GM18867 (cell line): ENCODE results near the gene OTOP3.

Experiments used
- ATAC-seq: cut with Tn5 transposase; IDR thresholded peaks from one replicate; pipeline ENCODE4 v1.9.1; 2021; ENCODE audit warnings: mild to moderate bottlenecking, moderate library complexity; ENCODE audit not compliant: unreplicated experiment

Gene OTOP3

GRCh38 chr17:74916851-74917199 is 18.9 kb upstream of the OTOP3 start:
- ATAC-seq, result no peak

GRCh38 chr17:74917430-74917829 is 18.3 kb upstream of the OTOP3 start:
- ATAC-seq, result no peak

DNA sequence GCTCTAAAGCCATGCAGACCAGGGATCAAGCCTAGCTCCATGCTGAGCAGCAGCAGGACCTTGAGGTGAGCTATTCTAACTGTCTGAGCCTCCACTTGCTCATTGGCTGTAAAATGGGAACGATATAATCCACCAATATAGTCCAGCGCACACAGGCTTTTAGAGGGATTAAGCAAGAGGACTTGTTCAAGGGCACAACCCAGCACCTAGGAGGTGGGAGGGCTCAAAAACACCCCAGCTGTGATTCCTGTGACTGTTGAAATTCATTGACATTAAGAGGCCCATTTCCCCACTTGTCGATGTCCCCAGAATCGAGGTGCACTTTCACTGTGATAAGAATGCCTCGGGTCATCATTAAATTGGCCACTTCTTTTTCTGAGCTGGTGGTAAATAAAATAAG is 16.8 kb upstream of the OTOP3 start:
- no peak for ATAC-seq

DNA sequence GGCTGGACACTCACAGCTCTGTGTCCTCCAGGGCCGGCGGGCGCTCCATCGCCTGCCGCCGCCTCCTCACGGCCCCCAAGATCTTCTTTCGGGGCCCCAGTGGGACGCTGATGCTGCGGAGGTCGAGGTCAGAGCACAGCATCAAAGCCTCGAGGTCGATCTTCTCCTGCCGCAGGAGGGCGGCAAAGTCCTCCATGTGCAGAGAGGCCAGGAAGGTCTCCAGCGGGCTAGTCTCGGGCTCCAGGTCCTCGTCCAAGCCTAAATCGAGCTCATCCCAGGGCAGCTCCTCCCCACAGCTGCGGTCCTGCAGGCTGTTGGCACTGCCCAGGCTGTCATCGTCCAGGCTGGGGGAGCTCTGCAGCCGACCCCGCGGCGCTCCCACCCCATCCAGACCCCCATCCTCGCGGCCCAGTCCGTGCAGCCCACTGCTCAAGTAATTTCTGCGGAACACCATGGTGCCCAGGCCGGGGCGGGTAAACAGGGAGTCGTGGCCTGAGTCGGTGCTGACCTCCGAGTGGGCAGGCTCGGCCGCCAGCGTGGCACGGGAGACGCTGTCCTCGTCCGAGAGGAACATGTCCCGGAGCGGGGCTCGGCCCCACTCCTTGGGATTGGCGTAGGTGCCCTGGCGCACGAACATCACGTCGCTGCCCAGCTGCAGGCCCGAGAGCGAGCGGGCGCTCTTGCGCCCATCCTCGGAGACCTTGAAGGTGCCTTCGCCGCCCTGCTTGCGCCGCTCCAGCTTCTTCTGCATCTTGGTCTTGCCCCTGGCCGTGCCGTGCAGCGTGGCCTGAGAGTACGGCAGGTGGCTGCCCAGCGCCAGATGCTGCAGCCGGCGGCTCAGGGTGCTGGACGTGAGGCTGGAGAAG is 16.0 kb upstream of the OTOP3 start:
- no peak for ATAC-seq

- ATAC-seq, result no peak
Observed at GRCh38 chr17:74920306-74920620, 15.4 kb upstream of the OTOP3 start.

- ATAC-seq, result no peak
Observed at GRCh38 chr17:74920642-74921025, 15.1 kb upstream of the OTOP3 start.

DNA sequence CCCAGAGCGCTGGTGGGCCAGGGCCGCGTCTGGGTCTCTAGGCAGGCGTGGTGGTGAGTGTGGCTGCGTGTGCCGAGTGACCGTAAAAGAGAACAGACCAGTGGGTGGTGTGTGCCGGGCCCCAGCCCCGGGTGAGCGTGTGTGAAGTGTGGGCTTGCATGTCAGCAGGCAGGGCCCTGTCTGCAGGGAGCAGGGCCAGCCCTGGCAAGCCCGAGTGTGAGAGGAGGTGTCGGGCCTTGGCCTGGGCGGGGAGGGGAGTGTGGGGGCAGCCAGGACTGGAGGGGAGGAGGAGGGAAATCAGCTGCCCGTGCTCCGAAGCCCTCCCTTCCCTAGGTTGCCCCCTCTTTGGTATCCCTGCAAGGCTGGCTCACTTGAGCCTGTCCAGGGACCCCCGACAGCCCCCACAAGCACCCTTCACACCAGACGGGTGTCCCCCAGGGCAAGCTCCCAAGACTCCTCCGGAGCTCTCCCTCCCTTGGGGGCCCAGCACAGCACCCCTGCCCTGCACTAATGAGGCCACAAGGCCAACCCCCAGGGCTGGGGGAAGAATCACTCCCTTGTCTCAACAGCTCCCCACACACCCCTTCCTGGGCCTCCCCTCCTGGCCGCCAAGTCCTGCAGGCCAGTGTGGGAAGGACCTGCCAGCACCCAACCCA is 14.5 kb upstream of the OTOP3 start:
- no peak for ATAC-seq

DNA sequence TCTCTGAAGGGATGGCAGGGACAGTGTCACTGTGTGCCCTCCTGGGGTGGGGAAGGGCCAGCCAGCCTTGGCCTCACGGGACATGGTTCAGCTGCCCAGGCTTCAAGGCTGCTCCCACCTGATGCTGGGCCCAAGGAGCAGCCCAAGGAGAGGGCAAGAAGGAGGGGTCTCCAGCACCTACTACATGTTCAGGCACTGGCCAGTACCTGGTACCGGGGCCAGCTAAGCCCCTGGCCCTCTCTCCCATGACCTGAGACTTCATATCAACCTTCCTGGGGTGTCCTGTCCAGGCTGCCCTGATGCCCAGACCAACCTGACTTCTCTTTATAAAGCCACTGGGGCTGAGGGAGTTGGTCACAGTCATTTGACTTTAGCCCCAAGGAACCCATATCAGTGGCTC is 13.9 kb upstream of the OTOP3 start:
- ATAC-seq, result no peak

DNA sequence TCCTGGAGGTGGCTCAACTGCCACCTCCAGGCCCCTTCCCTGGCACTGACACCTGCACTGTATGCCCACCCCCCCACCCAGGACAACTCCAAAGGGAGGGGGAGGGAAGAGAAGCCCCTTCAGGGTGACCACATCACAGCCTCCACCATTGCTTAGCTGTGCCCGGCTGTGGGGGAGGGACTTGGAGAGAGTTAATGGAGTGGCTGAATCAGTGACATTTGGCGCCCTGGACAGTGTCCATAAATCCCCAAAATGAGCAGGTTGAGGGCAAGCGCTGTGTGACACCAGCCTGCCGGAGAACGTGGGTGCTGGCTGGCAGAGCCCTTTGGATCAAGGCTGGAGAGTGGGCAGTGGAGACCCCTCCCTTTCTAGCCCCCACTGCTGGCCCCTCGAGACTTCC is 13.5 kb upstream of the OTOP3 start:
- ATAC-seq, result no peak

GRCh38 chr17:74922694-74923537 is 12.8 kb upstream of the OTOP3 start, which contains the start of gene USH1G:
Gene USH1G (minus strand): TSS chr17:74923255. CDS start chr17:74923073, 182 bp downstream.
- no peak for ATAC-seq

GRCh38 chr17:74923538-74924249 is 12.0 kb upstream of the OTOP3 start:
- ATAC-seq, result no peak

DNA sequence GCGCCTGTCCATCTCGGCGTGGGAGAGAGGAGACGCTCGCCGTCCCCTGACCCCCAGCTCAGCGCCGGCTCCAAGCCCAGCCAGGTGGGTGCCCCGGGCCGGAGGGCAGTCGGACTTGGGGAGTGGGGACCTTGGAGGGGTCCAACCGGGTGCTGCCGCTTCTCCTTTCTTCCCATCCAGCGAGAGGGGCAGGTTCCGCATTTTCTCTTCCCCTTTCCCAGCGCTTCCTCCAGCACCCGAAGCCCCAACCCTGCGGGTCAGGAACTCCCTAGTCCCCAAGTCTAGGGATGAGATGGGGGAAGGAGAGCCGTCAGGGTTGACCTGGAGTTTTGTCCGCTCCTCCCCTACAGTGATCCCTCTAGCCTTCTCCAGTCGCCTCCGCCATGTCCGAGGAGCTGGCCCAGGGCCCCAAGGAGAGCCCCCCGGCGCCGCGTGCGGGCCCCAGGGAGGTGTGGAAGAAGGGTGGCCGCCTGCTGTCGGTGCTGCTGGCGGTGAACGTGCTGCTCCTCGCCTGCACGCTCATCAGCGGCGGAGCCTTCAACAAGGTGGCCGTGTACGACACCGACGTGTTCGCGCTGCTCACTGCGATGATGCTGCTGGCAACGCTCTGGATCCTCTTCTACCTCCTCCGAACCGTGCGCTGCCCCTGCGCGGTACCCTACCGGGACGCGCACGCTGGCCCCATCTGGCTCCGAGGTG is 11.3 kb upstream of the OTOP3 start, which contains the start of gene OTOP2:
Gene OTOP2, plus strand, starts transcription at position 24 of the 699 bp plus-strand sequence. Its CDS starts 360 bp downstream, at position 384.
- ATAC-seq, result no peak

DNA sequence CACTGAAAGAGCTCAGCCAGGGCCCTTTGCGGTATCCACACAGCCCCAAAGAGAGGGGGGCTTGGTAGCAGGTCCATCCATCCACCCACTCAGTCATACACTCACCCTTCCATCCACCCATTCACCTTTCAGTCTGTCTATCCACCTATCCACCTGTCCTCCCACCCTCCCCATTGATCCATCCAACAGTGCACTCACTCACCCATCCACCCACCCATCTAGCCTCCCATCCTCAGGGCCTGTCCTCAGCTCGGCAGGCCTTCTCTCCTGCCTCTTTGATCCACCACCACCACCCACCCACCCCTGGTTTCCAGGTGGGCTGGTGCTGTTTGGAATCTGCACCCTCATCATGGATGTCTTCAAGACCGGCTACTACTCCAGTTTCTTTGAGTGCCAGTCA is 10.5 kb upstream of the OTOP3 start:
- ATAC-seq, result no peak

DNA sequence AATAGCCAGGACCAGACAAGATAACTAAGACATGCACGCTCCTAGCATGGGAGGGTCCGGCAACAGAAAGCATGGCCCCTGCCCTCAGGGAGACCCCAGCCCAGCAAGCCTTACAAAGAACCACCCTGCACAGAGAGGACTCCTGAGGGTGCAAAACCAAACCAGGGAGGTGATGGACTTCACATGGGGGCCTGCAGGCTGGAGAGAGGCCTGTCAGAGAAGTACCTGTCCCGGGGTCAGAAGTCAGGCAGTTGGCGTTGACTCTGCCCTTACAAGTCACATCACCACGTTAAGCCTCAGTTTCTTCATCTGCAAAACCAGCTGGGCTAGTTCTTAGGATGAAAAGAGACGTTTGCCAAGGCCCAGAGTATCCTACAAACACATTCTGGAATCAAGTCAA is 6.9 kb upstream of the OTOP3 start:
- ATAC-seq, result no peak

- no peak for ATAC-seq
Observed at GRCh38 chr17:74930535-74931036, 5.1 kb upstream of the OTOP3 start.

GRCh38 chr17:74935048-74935447 is 650 bp upstream of the OTOP3 start:
- no peak for ATAC-seq

DNA sequence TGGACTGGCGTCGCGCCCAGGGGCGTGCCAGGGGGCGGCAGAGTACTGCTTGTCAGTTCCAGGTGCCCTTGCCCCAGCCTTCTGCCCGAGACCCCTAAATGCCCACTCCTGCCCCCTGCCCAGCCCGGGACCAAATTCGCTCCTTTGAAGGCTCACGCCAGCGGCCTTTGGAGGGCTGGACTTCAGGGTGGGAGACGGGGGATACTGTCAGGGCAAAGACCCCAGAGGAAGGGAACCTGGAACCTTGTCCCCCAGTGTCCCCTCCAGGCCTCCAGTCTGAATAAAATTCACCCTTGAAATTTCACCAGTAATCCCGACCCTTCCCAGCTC is 737 bp downstream of the OTOP3 start:
- no peak for ATAC-seq

DNA sequence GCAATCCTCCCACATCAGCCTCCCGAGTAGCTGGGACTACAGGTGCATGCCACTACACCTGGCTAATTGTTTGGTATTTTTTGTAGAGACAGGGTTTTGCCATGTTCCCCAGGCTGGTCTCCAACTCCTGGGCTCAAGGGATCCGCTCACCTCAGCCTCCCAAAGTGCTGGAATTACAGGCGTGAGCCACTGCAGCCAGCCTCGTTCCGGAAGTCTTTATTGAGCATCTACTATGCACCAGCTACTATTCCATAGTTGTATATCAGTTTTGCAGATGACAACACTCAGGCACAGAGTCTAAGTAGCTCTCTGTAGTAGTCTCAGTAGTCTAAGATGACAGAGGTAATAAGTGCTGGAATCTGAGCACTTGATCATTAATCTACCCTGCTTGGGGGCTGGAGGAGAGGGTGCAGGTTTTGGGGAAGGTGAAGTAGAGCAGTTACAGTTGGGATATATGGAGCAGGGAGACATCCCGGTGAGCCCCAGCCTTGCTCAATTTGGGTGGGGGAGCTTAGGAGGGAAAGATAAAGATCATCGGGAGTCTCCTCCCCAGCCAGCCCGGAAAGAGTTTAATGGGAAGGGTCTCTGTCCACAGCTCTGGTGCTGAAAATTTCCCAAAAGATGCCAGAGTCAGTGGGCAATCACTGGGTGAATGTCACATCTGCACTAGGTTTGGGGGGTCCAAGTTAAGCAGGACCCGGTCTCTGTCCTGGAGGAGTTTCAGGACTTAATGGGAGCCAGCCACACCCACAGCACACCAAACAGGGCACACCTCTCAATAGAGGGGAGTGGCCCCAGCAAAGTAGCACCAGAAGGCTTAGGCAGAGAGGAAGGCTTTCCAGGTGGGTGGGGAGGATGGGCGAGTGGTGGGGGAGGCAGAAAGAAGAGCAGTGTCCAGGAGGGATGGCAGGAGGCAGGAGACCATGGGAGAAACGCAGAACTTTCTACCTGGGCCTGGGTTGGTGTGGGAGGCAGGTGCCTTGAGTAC is 1.7 kb downstream of the OTOP3 start:
- no peak for ATAC-seq
